HG03469 (cell line): ENCODE measurements around the gene ABCC4.
A peak's percentile ranks its signal among the peaks of the same experiment; 100 is the strongest.
"Not testable (repeated sequence)": the region's sequence is repeated elsewhere in the genome, so short reads cannot be mapped to it uniquely, and the experiment has no call there.

Experiments
- ATAC-seq: cut with Tn5 transposase; IDR thresholded peaks from one replicate; pipeline ENCODE4 v1.9.1; 2021; ENCODE audit warnings: mild to moderate bottlenecking, moderate library complexity, moderate number of reproducible peaks; ENCODE audit not compliant: unreplicated experiment

The ABCC4 gene

GRCh38 chr13:95300625-95301182 is 547 bp downstream of the ABCC4 start:
- ATAC-seq = peak; percentile 28

GRCh38 chr13:95298971-95299621 is 2.2 kb downstream of the ABCC4 start:
- no peak for ATAC-seq

- ATAC-seq = no peak
Observed at GRCh38 chr13:95298169-95298965, 2.9 kb downstream of the ABCC4 start.

- ATAC-seq = no peak
Observed at GRCh38 chr13:95296326-95296925, 4.8 kb downstream of the ABCC4 start.

GRCh38 chr13:95295026-95295425 is 6.2 kb downstream of the ABCC4 start:
- no peak for ATAC-seq

GRCh38 chr13:95292622-95293021 is 8.6 kb downstream of the ABCC4 start:
- ATAC-seq = no peak

- ATAC-seq = not testable (repeated sequence)
Observed at GRCh38 chr13:95289901-95290300, 11.3 kb downstream of the ABCC4 start.

GRCh38 chr13:95289020-95289444 is 12.2 kb downstream of the ABCC4 start:
- ATAC-seq = no peak

GRCh38 chr13:95284436-95284835 is 16.8 kb downstream of the ABCC4 start:
- ATAC-seq = no peak

GRCh38 chr13:95279016-95279415 is 22.2 kb downstream of the ABCC4 start:
- no peak for ATAC-seq

GRCh38 chr13:95276037-95276505 is 25.2 kb downstream of the ABCC4 start:
- ATAC-seq = no peak

- no peak for ATAC-seq
Observed at GRCh38 chr13:95275322-95276036, 25.8 kb downstream of the ABCC4 start.

- ATAC-seq = not testable (repeated sequence)
Observed at GRCh38 chr13:95273592-95274132, 27.6 kb downstream of the ABCC4 start.

- ATAC-seq = not testable (repeated sequence)
Observed at GRCh38 chr13:95272076-95272475, 29.2 kb downstream of the ABCC4 start.

- ATAC-seq = no peak
Observed at GRCh38 chr13:95269756-95270155, 31.5 kb downstream of the ABCC4 start.

- not testable (repeated sequence) for ATAC-seq
Observed at GRCh38 chr13:95268343-95269065, 32.7 kb downstream of the ABCC4 start.

GRCh38 chr13:95267662-95268342 is 33.4 kb downstream of the ABCC4 start:
- ATAC-seq = no peak

- no peak for ATAC-seq
Observed at GRCh38 chr13:95264225-95264624, 37.0 kb downstream of the ABCC4 start.

- no peak for ATAC-seq
Observed at GRCh38 chr13:95262837-95263384, 38.3 kb downstream of the ABCC4 start.
